Right lung (tissue), 5 donors: ENCODE measurements around the gene NLN. TPM values are rescaled to one million over a fixed set of nuclear protein-coding genes. Genes with fewer than 3 reads are reported as not detected.
"Not testable (repeated sequence)": the region's sequence is repeated elsewhere in the genome, so short reads cannot be mapped to it uniquely, and the experiment has no call there.

Experiments
- DNase-seq, 2 donors: peaks; one replicate each; pipeline ENCODE4 v3.0.0-alpha.2; 2013
- polyA plus RNA-seq, 5 donors: library from polyadenylated mRNA; unstranded; fragments of 120-200 nt; gene quantifications; one replicate each; pipeline versions ENCODE4 v1.2.1 to v1.2.3, GENCODE V29; 2013; ENCODE audit warnings: inconsistent platforms in 1 of 5, low replicate concordance in 1 of 5; ENCODE audit not compliant: insufficient read length in 5 of 5, insufficient read depth in 1 of 5

The NLN gene
- polyA plus RNA-seq, 5 donors, result 14.0 to 25.9 (median 23.1) TPM

- DNase-seq, result not testable (repeated sequence)
Observed at GRCh38 chr5:65807494-65807893, 85.5 kb downstream of the NLN start.

GRCh38 chr5:65808251-65808741 is 86.3 kb downstream of the NLN start:
- no peak for DNase-seq

DNA sequence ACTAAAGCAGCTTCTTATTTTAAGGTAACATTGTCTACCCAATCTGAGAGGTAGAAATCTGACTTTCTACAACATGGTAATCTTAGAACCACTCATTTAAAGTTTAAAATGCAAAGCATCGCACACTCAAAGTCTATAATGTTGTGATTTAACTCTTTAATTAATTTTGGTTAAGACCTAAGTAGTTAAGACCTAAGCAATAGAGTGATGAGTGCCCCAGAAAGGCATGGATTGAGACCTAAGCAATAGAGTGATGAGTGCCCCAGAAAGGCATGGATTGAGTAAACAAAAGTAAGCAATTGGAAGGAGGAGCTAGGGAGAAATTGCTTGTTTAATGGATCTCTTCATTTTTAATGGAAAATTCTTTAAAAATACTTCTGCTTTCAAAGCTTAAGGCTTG is 86.8 kb downstream of the NLN start:
- no peak for DNase-seq

- DNase-seq, result no peak
Observed at GRCh38 chr5:65809817-65810531, 88.0 kb downstream of the NLN start.

- DNase-seq, result no peak
Observed at GRCh38 chr5:65811004-65811403, 89.0 kb downstream of the NLN start.

- no peak for DNase-seq
Observed at GRCh38 chr5:65811885-65812284, 89.9 kb downstream of the NLN start.

- no peak for DNase-seq
Observed at GRCh38 chr5:65812648-65813047, 90.6 kb downstream of the NLN start.

DNA sequence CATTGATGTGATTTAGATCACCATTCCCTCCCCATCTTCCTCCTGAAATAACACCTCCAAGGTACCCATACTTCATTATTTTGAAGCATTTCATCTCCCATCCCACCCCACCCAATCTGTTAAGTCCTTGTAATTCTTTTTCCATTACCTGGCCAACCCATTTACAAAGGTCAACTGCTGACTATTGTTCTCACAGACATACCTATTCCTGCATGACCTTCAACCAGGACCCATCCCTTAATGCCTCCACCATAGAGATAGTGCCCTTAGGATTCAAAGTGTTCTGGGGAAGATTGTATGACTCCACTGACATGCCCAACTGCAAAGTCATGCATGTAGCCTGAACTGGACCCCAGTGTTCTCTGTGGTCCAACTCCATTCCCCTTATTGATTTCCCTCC is 91.2 kb downstream of the NLN start:
- DNase-seq, result no peak

DNA sequence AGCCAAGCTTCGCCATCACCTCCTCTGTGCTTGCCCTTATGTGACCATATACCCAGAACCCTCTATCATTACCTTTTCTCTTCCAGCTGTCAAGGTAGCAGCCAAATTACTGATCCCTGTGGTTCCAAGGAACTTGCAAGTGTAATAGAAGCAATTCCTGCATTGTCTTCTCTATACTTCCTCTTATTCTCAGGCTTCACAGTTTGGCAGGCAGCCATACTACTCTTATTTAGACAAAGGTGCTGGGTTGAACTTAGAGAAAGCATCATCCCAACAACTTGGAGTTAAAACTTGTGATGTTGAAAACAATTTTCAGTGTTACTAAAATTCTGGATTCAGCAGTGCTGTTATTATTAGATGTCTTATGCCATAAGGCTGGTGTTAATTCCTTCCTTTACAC is 93.2 kb downstream of the NLN start:
- no peak for DNase-seq

GRCh38 chr5:65816729-65817128 is 94.7 kb downstream of the NLN start:
- DNase-seq, result no peak

DNA sequence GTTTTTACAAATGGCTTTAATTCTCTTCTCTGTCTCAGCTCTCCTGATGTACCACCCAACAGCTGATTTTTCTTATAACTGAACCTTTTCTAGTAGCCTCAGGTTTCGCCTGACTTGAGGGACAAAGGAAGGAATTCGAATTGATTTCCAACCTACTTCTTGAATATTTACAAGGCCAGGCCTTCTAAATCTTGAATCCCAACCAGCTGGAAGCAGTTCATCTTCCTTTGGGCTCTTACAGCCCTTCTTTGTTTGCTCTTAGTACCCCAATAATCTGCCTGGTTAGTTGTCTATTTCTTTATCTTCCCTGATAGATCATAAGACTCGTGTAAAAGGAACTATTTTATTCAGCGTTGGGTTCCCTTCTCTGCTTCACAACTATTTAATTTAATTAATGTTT is 95.9 kb downstream of the NLN start:
- no peak for DNase-seq

DNA sequence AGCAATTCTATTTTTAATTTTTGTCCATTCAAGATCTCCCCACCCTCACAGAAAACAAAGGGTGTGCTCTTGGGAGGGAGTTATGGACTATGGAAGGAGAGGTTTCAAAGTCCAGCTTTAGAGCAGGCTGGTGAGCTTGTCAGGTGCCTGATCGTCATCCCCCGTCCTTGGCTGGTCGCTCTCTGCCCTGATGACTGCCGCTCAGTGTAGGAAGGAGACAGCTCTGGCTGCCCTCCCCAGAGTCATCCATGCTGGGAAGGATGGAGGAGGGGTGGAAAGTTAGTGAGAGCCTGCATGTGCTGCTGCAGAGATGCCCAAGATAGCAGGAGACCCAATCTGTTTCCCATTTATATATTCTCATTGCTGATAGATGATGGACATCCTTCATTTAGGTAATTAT is 96.6 kb downstream of the NLN start:
- DNase-seq, result no peak

GRCh38 chr5:65819215-65819904 is 97.4 kb downstream of the NLN start:
- no peak for DNase-seq

- DNase-seq, result no peak
Observed at GRCh38 chr5:65819905-65820240, 97.9 kb downstream of the NLN start.

DNA sequence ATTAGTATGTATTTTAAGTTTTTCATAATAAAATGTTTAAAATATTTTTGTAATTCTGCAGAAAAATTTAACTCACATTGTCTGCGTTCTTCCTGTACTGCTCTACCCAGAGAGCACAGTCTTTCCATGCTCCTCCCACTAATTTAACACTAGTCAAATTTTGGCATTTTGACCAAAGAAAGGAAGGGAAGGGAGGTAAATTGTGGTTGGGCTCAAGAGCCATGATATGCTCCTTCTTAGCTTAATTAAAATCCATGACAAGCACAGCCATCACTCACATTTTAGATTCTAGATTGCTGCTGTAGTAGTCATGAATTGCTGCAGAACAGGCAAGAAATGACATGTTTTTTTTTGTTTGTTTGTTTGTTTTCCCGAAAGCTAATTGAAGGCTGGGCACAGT is 98.4 kb downstream of the NLN start:
- no peak for DNase-seq

DNA sequence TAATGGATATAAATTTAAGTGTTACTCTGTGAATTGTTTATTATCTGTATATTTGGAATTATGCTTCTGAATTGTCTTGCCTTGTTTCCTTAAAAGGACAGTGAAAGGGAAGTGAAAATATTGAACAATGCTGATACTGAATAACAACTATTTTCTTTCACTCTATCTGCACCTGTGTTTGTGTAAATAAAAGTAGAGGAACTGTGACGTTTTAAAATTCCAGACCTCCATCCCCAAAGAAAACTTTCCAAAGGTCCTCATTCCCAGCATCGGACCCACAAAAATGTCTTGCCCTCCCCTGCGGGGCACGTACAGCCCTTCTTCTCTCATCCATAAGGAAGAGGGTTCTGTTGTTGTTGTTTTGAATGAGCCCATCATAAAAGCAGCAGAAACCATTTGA is 100.0 kb downstream of the NLN start:
- DNase-seq, result no peak

GRCh38 chr5:65822710-65823109 is 100.7 kb downstream of the NLN start:
- DNase-seq, result no peak

DNA sequence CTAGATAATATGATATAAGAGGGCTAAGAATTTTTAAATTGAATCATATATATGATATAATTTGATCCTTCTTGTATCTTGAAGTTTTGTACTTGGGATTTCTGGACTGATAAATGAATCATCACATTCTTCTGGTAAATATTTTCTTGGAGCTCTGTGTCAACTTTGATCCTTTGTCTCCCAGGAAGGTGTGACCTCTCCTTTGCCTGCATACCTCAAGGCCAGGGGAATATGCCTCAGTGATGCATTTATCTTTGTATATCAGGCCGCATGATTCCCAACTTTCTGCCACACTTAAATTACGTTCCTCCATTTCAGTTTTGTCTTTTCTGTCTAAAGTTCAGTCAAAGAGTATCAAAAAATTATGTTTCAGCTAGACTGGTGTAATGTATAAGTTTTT is 101.2 kb downstream of the NLN start:
- no peak for DNase-seq

- no peak for DNase-seq
Observed at GRCh38 chr5:65823845-65824445, 101.9 kb downstream of the NLN start.

GRCh38 chr5:65825408-65826328 is 103.7 kb downstream of the NLN start:
- no peak for DNase-seq

- no peak for DNase-seq
Observed at GRCh38 chr5:65828022-65828896, 106.3 kb downstream of the NLN start.
